Astrocyte of the spinal cord (primary cell): ENCODE data around the gene RPS6KA2.
"Not testable (repeated sequence)": the region's sequence is repeated elsewhere in the genome, so short reads cannot be mapped to it uniquely, and the experiment has no call there.

Source experiments
- DNase-seq: peaks from one replicate; pipeline ENCODE4 v3.0.0; 2011; ENCODE audit warnings: low read depth, low spot score
- H3K4me3 ChIP-seq: 2 replicates; pipeline ENCODE4 v1.5.1; 2011; ENCODE audit warnings: low read depth, mild to moderate bottlenecking, low read length, moderate library complexity
- CTCF ChIP-seq: IDR thresholded peaks from 2 replicates; pipeline ENCODE4 v1.5.1; 2012; ENCODE audit warnings: low read depth, mild to moderate bottlenecking, low read length, inconsistent platforms
- in situ Hi-C: cut with HindIII; loops from 2 replicates; pipeline ENCODE4 v1.10.0; 2017; ENCODE audit warnings: low sequenced_read_pairs

RPS6KA2 gene

GRCh38 chr6:166584853-166585429 is 42.1 kb downstream of the RPS6KA2 start:
- TF ChIP-seq CTCF = no peak
- DNase-seq = peak; percentile 57
- in situ Hi-C loops = no loop called here
- H3K4me3 ChIP-seq = no peak overlapping the region

GRCh38 chr6:166584155-166584554 is 42.9 kb downstream of the RPS6KA2 start:
- no peak for TF ChIP-seq CTCF
- H3K4me3 ChIP-seq = no peak overlapping the region
- no peak for DNase-seq
- in situ Hi-C loops = no loop called here

DNA sequence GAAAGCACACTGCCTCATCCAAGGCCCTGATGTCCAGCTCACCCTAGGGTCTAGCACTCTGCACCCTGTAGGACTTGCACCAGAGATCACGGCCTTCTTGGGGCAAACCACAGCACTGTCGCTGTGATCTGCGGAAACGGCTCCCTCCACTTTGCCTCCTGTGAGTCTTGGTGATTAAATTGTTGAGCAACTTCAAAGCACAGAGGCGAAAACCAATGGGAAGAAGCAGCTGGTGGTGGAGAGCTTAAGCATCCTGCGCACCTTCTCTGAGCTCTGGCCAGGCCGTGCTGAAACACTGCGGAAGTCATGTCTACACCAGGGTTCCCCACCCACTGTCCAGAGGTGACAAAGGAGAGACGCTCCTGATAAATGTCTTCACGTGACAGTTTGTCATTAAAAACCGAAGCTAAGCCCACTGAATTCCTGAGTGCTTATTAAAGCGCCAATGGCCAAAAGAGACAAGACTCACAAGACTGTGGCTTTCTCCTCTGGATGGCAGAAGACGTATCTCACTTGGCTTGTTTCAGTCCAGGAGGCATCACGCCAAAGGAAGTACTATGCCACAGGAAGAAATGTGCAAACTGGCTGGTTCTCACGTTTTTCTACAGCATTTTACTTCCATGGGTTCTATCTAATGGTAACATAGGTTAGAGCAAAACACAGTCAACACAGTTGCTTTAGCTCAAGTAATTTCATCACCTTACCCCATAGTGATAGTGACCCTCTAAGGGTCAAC is 43.7 kb downstream of the RPS6KA2 start:
- DNase-seq = no peak
- no peak overlapping the region for H3K4me3 ChIP-seq
- in situ Hi-C loops = no loop called here
- TF ChIP-seq CTCF = no peak

- TF ChIP-seq CTCF = no peak
- DNase-seq = peak; percentile 55
- no peak overlapping the region for H3K4me3 ChIP-seq
- in situ Hi-C loops = no loop called here
Measured at GRCh38 chr6:166582258-166582657, 44.8 kb downstream of the RPS6KA2 start.

GRCh38 chr6:166581801-166582200 is 45.2 kb downstream of the RPS6KA2 start:
- H3K4me3 ChIP-seq, in situ Hi-C loops, DNase-seq: not testable (repeated sequence)

GRCh38 chr6:166581091-166581511 is 46.0 kb downstream of the RPS6KA2 start:
- TF ChIP-seq CTCF = no peak
- DNase-seq = no peak
- in situ Hi-C loops = no loop called here

More at GRCh38 chr6:166581091-166581511, 46.0 kb downstream of the RPS6KA2 start:
- H3K4me3 ChIP-seq = no peak overlapping the region
